HepG2 (cell line): Measurements from ENCODE around the gene SESN2. TPM values are rescaled to one million over a fixed set of nuclear protein-coding genes. Genes with fewer than 3 reads are reported as not detected.
A peak's percentile ranks its signal among the peaks of the same experiment; 100 is the strongest.

Experiments
- ATF7-NPFF ChIP-seq: sonication (generic); formaldehyde crosslinking; IDR thresholded peaks from 2 replicates; pipeline ENCODE4 v1.8.1; 2023; ENCODE audit warnings: mild to moderate bottlenecking, low read depth, missing genetic modification reagents, moderate library complexity
- CEBPZ ChIP-seq: IDR thresholded peaks from 2 replicates; pipeline ENCODE4 v1.6.1; 2012; ENCODE audit warnings: low read length, improper control_type of control experiment
- DMTF1 ChIP-seq: sonication (generic); formaldehyde crosslinking; IDR thresholded peaks from 2 replicates; pipeline ENCODE4 v1.4.0; 2020; ENCODE audit warnings: mild to moderate bottlenecking, missing genetic modification reagents
- E2F2 ChIP-seq: sonication (generic); formaldehyde crosslinking; IDR thresholded peaks from 2 replicates; pipeline ENCODE4 v1.4.0; 2020; ENCODE audit warnings: missing genetic modification reagents, borderline replicate concordance
- ETV6 ChIP-seq: sonication (generic); formaldehyde crosslinking; conservative IDR thresholded peaks from 2 replicates; pipeline ENCODE4 v1.4.0; 2020; ENCODE audit warnings: missing genetic modification reagents
- GFI1 ChIP-seq: sonication (generic); formaldehyde crosslinking; IDR thresholded peaks from 2 replicates; pipeline ENCODE4 v1.5.0; 2020; ENCODE audit warnings: missing genetic modification reagents, mild to moderate bottlenecking, borderline replicate concordance
- KAT7 ChIP-seq: IDR thresholded peaks from 2 replicates; pipeline ENCODE4 v1.6.1; 2018; ENCODE audit warnings: borderline replicate concordance, missing compliant biosample characterization
- KDM1A ChIP-seq: IDR thresholded peaks from 2 replicates; pipeline ENCODE4 v1.6.1; 2016; ENCODE audit warnings: missing compliant biosample characterization
- MED1 ChIP-seq: sonication (generic); formaldehyde crosslinking; IDR thresholded peaks from 2 replicates; pipeline ENCODE4 v1.4.0; 2020; ENCODE audit warnings: missing genetic modification reagents
- MEIS2 ChIP-seq: sonication (generic); formaldehyde crosslinking; IDR thresholded peaks from 2 replicates; pipeline ENCODE4 v1.9.0; 2021; ENCODE audit warnings: mild to moderate bottlenecking, missing genetic modification reagents
- PHB2 ChIP-seq: fragments of 450-650 bp; IDR thresholded peaks from 2 replicates; pipeline ENCODE4 v1.6.1; 2018; ENCODE audit not compliant: partially characterized antibody
- RBFOX2 ChIP-seq: fragments of 200-400 bp; formaldehyde crosslinking; IDR thresholded peaks from 2 replicates; pipeline ENCODE4 v1.6.1; 2017; ENCODE audit warnings: low read depth, mild to moderate bottlenecking, low read length
- RNF2 ChIP-seq: fragments of 450-650 bp; conservative IDR thresholded peaks from 2 replicates; pipeline ENCODE4 v1.6.1; 2016; ENCODE audit warnings: low read depth
- SMAD3 ChIP-seq: sonication (generic); formaldehyde crosslinking; IDR thresholded peaks from 2 replicates; pipeline ENCODE4 v1.4.0; 2020; ENCODE audit warnings: missing genetic modification reagents
- SMYD3 ChIP-seq: sonication (generic); formaldehyde crosslinking; IDR thresholded peaks from 2 replicates; pipeline ENCODE4 v1.8.1; 2023; ENCODE audit warnings: mild to moderate bottlenecking, missing genetic modification reagents
- STAT5B ChIP-seq: sonication (generic); formaldehyde crosslinking; IDR thresholded peaks from 2 replicates; pipeline ENCODE4 v1.4.0; 2020; ENCODE audit warnings: missing genetic modification reagents
- ZFP82 ChIP-seq: sonication (generic); formaldehyde crosslinking; IDR thresholded peaks from 2 replicates; pipeline ENCODE4 v1.5.1; 2020; ENCODE audit warnings: mild to moderate bottlenecking, missing genetic modification reagents, borderline replicate concordance
- ZNF281 ChIP-seq: sonication (generic); formaldehyde crosslinking; IDR thresholded peaks from 2 replicates; pipeline ENCODE4 v1.4.0; 2020; ENCODE audit warnings: missing genetic modification reagents, borderline replicate concordance
- ZNF333 ChIP-seq: sonication (generic); formaldehyde crosslinking; IDR thresholded peaks from 2 replicates; pipeline ENCODE4 v1.4.0; 2020; ENCODE audit warnings: mild to moderate bottlenecking, missing genetic modification reagents, borderline replicate concordance
- ZNF549 ChIP-seq: sonication (generic); formaldehyde crosslinking; IDR thresholded peaks from 2 replicates; pipeline ENCODE4 v1.5.0; 2020; ENCODE audit warnings: missing genetic modification reagents
- polyA plus RNA-seq, 8 experiments: library from polyadenylated mRNA; depleted of rRNA in 3 of 8; stranded (reverse) in 7 of 8; unstranded in 1 of 8; fragments of >200 nt; fragmentation: Illumina TruSeq in 4 of 8; extraction: Trizol in 4 of 8; gene quantifications; 2 replicates each; pipeline versions ENCODE4 v1.2.1 to v1.2.3, GENCODE V29; 2011 to 2016; ENCODE audit warnings: low read depth in 4 of 8, missing spikeins in 1 of 8, mixed read lengths in 1 of 8; ENCODE audit not compliant: insufficient read depth in 1 of 8
- total RNA-seq, 5 experiments: library from RNA; depleted of rRNA; stranded (reverse); fragments of >200 nt; fragmentation: Illumina TruSeq; extraction: Trizol; gene quantifications; 2 replicates each; pipeline ENCODE4 v1.2.3, GENCODE V29; 2016; ENCODE audit warnings: low read depth in 1 of 5

The SESN2 gene
- total and polyA plus RNA-seq, 2 of the 13 experiments (the other 11 are each of a cell fraction or from before 2014, with no cell fraction given), result 13.2 to 19.1 TPM

GRCh38 chr1:28259934-28260802 is 850 bp downstream of the SESN2 start (continued):
- peak; percentile 78; the same call in 1 of the 2 replicates for TF ChIP-seq ZNF281
- no peak for TF ChIP-seq ZNF549 (CRISPR knock-in tag)
- TF ChIP-seq DMTF1 (CRISPR knock-in tag), result no peak
- no peak for TF ChIP-seq GFI1 (CRISPR knock-in tag)
- TF ChIP-seq E2F2 (CRISPR knock-in tag), result no peak
- TF ChIP-seq ATF7-NPFF (CRISPR knock-in tag), result 0 out of 2 replicates have a peak, but pooled peaks have one; percentile 16
- no peak for TF ChIP-seq MEIS2 (CRISPR knock-in tag)
- TF ChIP-seq PHB2, result no peak
- TF ChIP-seq KDM1A (CRISPR knock-in tag), result no peak
- no peak for TF ChIP-seq ETV6 (CRISPR knock-in tag)
- TF ChIP-seq ZNF333 (CRISPR knock-in tag), result no peak
- TF ChIP-seq STAT5B (CRISPR knock-in tag), result no peak
- no peak for TF ChIP-seq RNF2
- no peak for TF ChIP-seq CEBPZ
- TF ChIP-seq RBFOX2, result peak; percentile 9
- TF ChIP-seq ZFP82, result no peak
- no peak for TF ChIP-seq SMAD3 (CRISPR knock-in tag)
- no peak for TF ChIP-seq MED1 (CRISPR knock-in tag)
- no peak; the same call in 1 of the 2 replicates for TF ChIP-seq KAT7 (CRISPR knock-in tag)
- no peak for TF ChIP-seq SMYD3 (CRISPR knock-in tag)
